ENCODE results near the gene TEX35.

The TEX35 gene

GRCh38 chr1:178512566-178513277 is at the start of gene TEX35:
TSS of gene TEX35 (plus strand) at chr1:178513109. CDS start at chr1:178513189, 80 bp downstream.
- no peak for FAIRE-seq
- DNase-seq (ENCODE audit: insufficient read length, low spot score), result no peak

GRCh38 chr1:178464141-178464540 is 48.8 kb upstream of the TEX35 start:
- FAIRE-seq, result no peak
- DNase-seq (ENCODE audit: insufficient read length, low spot score), result no peak

GRCh38 chr1:178464566-178464965 is 48.3 kb upstream of the TEX35 start:
- DNase-seq (ENCODE audit: insufficient read length, low spot score) (no peak), FAIRE-seq (no peak)

- FAIRE-seq (no peak), DNase-seq (ENCODE audit: insufficient read length, low spot score) (no peak)
Observed at GRCh38 chr1:178465011-178465410, 47.9 kb upstream of the TEX35 start.

GRCh38 chr1:178467837-178468236 is 45.1 kb upstream of the TEX35 start:
- FAIRE-seq, result no peak

GRCh38 chr1:178470411-178470960 is 42.4 kb upstream of the TEX35 start:
- DNase-seq (ENCODE audit: insufficient read length, low spot score), result no peak
- FAIRE-seq, result no peak

More at GRCh38 chr1:178467837-178468236, 45.1 kb upstream of the TEX35 start:
- no peak for DNase-seq (ENCODE audit: insufficient read length, low spot score)

GRCh38 chr1:178472531-178472930 is 40.4 kb upstream of the TEX35 start:
- FAIRE-seq (no peak), DNase-seq (ENCODE audit: insufficient read length, low spot score) (no peak)

GRCh38 chr1:178477373-178477772 is 35.5 kb upstream of the TEX35 start:
- DNase-seq (ENCODE audit: insufficient read length, low spot score), result no peak
- FAIRE-seq, result no peak

- no peak for DNase-seq (ENCODE audit: insufficient read length, low spot score)
- FAIRE-seq, result no peak
Observed at GRCh38 chr1:178477841-178478240, 35.1 kb upstream of the TEX35 start.

- DNase-seq (ENCODE audit: insufficient read length, low spot score) (no peak), FAIRE-seq (no peak)
Observed at GRCh38 chr1:178483251-178483957, 29.5 kb upstream of the TEX35 start.

- FAIRE-seq (no peak), DNase-seq (ENCODE audit: insufficient read length, low spot score) (no peak)
Observed at GRCh38 chr1:178484698-178485225, 28.1 kb upstream of the TEX35 start.

- FAIRE-seq, result no peak
- DNase-seq (ENCODE audit: insufficient read length, low spot score), result no peak
Observed at GRCh38 chr1:178485541-178485981, 27.3 kb upstream of the TEX35 start.

- no peak for FAIRE-seq
- no peak for DNase-seq (ENCODE audit: insufficient read length, low spot score)
Observed at GRCh38 chr1:178486100-178487069, 26.5 kb upstream of the TEX35 start.

GRCh38 chr1:178487070-178487615 is 25.8 kb upstream of the TEX35 start:
- DNase-seq (ENCODE audit: insufficient read length, low spot score) (no peak), FAIRE-seq (no peak)

GRCh38 chr1:178488393-178488792 is 24.5 kb upstream of the TEX35 start:
- DNase-seq (ENCODE audit: insufficient read length, low spot score), result no peak
- no peak for FAIRE-seq

- DNase-seq (ENCODE audit: insufficient read length, low spot score) (no peak), FAIRE-seq (no peak)
Observed at GRCh38 chr1:178489399-178489798, 23.5 kb upstream of the TEX35 start.

- DNase-seq (ENCODE audit: insufficient read length, low spot score), result no peak
Observed at GRCh38 chr1:178490136-178490535, 22.8 kb upstream of the TEX35 start.

GRCh38 chr1:178490967-178491366 is 21.9 kb upstream of the TEX35 start:
- DNase-seq (ENCODE audit: insufficient read length, low spot score) (no peak), FAIRE-seq (no peak)

More at GRCh38 chr1:178490136-178490535, 22.8 kb upstream of the TEX35 start:
- FAIRE-seq, result no peak

- DNase-seq (ENCODE audit: insufficient read length, low spot score) (no peak), FAIRE-seq (no peak)
Observed at GRCh38 chr1:178491721-178492120, 21.2 kb upstream of the TEX35 start.

GRCh38 chr1:178492341-178492740 is 20.6 kb upstream of the TEX35 start:
- no peak for FAIRE-seq
- DNase-seq (ENCODE audit: insufficient read length, low spot score), result no peak
